Measurements from ENCODE around the gene TOMM40L.

DNA sequence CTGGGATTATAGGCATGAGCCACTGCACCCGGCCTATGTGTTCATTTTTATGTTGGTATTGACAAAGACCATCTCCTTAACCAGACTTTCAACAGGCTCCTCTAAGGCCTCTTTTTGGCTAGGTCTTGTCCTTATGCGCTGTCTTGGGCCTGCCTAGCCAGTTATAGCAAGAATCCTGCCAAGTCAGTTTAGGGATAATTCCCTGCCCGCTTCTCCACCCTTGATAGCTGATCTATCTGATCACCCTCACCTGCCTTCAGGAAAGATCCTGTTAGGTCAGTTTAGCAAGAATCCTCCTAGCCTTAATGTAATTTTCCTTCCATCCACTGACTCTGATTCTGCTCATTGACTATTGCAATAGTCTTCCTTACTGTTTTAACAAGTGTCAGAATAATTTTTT, 46.2 kb upstream of the TOMM40L start:
- TF ChIP-seq EP300 (IDR thresholded peaks at IDR 0.05) (no peak), CTCF (IDR thresholded peaks at IDR 0.05) (no peak), POLR2A (IDR thresholded peaks at IDR 0.05) (no peak)

Measured in ovary (tissue), 3 donors.